Kidney (tissue), 14 donors: ENCODE data around the gene MRTFB. TPM values are rescaled to one million over a fixed set of nuclear protein-coding genes. Genes with fewer than 3 reads are reported as not detected.

Experiments
- DNase-seq, 5 donors: peaks; one replicate each; pipeline ENCODE4 v3.0.0-alpha.2; 2013 to 2020
- FAIRE-seq: peaks from 2 replicates; lab custom pipeline; 2012; peaks lifted over from hg19 to GRCh38; lab: Jason Lieb, UNC
- H3K27ac ChIP-seq, 2 donors: one replicate each; pipeline ENCODE4 v1.7.0; 2013; ENCODE audit warnings: low read depth in 2 of 2, low read length in 2 of 2, inconsistent platforms in 1 of 2
- H3K27me3 ChIP-seq: one replicate; pipeline ENCODE4 v1.7.1; 2013; ENCODE audit warnings: low read length, inconsistent platforms; ENCODE audit not compliant: control insufficient read depth, insufficient read depth
- H3K36me3 ChIP-seq, 3 donors: one replicate each; pipeline versions ENCODE4 v1.7.0 to v1.7.1; 2013; ENCODE audit warnings: low read length in 3 of 3, control low read depth in 1 of 3, inconsistent platforms in 1 of 3; ENCODE audit not compliant: insufficient read depth in 3 of 3, control insufficient read depth in 2 of 3
- H3K4me1 ChIP-seq, 3 donors: one replicate each; pipeline versions ENCODE4 v1.7.0 to v1.7.1; 2013; ENCODE audit warnings: low read length in 3 of 3, inconsistent platforms in 1 of 3, low read depth in 1 of 3; ENCODE audit not compliant: control insufficient read depth in 2 of 3, insufficient read depth in 2 of 3
- H3K4me3 ChIP-seq, 3 donors: one replicate each; pipeline versions ENCODE4 v1.7.0 to v1.8.1; 2013; ENCODE audit warnings: low read length in 3 of 3, control low read depth in 1 of 3, inconsistent platforms in 1 of 3
- H3K9ac ChIP-seq, 3 donors: one replicate each; pipeline versions ENCODE4 v1.7.0 to v1.7.1; 2013; ENCODE audit warnings: low read length in 3 of 3, control low read depth in 1 of 3, inconsistent platforms in 1 of 3
- H3K9me3 ChIP-seq, 3 donors: one replicate each; pipeline versions ENCODE4 v1.7.0 to v1.7.1; 2013; ENCODE audit warnings: low read length in 3 of 3, control low read depth in 1 of 3, inconsistent platforms in 1 of 3; ENCODE audit not compliant: control insufficient read depth in 2 of 3, insufficient read depth in 1 of 3
- intact Hi-C: fragments of 100-400 bp; cut with DNase I; formaldehyde crosslinking; loops from one replicate; pipeline ENCODE4 v1.11.1; 2022
- polyA plus RNA-seq: library from polyadenylated mRNA; stranded (reverse); fragments of 350-450 nt; fragmentation: Illumina TruSeq; extraction: RNeasy Lipid Tissue Mini Kit (QIAGEN cat#74804); gene quantifications from one replicate; pipeline ENCODE4 v1.2.3, GENCODE V29; 2014; ENCODE audit warnings: low read depth, low replicate concordance; ENCODE audit not compliant: insufficient read depth
- total RNA-seq: library from RNA; stranded (reverse); fragmentation: NEBNext Ultra II Directional; extraction: Animal tissue kit (Norgen Biotek cat#: 25700); gene quantifications from one replicate; pipeline ENCODE4 v1.2.1, GENCODE V29; 2021
- TF ChIP-seq, protein P1 (sequence below): IDR thresholded peaks from 3 replicates; pipeline ENCODE4 v1.5.1; 2012; ENCODE audit warnings: mild to moderate bottlenecking, moderate library complexity, borderline replicate concordance; ENCODE audit not compliant: insufficient read depth; ENCODE audit errors: extremely low read depth
- donor health status: control.
- donor health status: control.
- donor health status: control.
- donor health status: control.
- donor health status: control.
- donor health status: DM: yes; HTN: yes; CAD: no.
- donor health status: Normal renal cell carcinoma (clear cell type).

Gene MRTFB
- total and polyA plus RNA-seq, 2 donors from 2014 or later = 5.1 to 51.0 TPM

DNA sequence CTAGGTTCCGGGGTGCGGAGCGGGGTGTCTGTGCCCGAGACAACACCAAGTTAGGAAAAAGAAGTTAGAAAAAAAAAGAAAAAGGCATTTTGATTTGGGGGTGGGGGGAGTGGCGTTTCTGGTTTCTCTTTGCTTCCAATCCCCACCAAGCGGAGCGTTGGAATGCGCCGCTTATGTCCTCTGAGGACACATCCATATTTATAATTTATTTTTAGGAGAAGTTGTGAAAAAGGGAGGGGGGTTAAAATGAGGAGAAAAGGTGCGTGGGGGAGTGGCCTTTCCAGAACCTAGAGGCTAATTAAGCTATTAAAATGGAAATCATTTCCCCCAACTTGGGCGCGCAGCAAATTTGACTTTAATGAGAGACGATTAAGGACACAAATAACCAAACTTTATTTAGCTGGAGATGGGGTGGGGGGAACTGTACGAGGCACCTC lies 232.1 kb downstream of the MRTFB start:
- TF ChIP-seq, protein P1, sequence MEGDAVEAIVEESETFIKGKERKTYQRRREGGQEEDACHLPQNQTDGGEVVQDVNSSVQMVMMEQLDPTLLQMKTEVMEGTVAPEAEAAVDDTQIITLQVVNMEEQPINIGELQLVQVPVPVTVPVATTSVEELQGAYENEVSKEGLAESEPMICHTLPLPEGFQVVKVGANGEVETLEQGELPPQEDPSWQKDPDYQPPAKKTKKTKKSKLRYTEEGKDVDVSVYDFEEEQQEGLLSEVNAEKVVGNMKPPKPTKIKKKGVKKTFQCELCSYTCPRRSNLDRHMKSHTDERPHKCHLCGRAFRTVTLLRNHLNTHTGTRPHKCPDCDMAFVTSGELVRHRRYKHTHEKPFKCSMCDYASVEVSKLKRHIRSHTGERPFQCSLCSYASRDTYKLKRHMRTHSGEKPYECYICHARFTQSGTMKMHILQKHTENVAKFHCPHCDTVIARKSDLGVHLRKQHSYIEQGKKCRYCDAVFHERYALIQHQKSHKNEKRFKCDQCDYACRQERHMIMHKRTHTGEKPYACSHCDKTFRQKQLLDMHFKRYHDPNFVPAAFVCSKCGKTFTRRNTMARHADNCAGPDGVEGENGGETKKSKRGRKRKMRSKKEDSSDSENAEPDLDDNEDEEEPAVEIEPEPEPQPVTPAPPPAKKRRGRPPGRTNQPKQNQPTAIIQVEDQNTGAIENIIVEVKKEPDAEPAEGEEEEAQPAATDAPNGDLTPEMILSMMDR = no peak
- peak in 4 of 5 donors; percentile 19 to 69 (median 54) for DNase-seq

DNA sequence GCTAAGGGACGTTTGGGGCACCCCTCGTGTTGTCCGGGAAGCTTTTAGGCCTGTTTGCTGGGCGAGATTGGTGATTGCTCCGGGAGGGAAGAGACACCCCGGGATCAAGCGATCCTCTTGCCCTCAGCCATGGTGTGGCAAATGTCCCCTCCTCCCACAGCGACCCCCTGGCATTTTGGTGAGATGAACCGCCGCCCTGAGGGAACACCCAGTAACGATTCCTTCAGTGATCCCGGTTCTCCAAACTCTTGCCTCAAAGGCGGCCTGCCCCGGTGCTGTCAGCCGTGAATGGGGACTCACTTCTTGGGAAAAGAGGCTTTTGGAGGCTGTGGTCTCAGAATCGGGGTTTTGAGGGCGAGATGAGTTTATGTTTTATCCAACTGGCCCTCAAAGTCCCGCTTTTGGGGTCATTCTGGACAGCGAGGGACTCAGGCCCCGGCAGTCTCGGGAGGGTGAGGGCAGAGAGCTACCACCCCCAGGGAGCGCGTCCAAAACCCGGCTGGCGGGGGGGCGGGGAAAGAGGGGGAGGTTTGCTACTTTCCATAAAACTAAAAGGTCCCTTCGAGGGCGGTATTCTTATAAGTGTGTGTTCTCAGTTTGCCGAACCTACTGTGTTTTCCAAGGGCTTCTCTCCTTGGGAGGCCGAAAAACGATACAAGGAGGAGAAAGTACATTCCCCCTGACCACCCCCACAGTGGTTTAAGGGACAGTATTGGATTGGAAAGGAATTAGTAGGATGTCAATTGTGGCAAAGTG lies 232.7 kb downstream of the MRTFB start:
- intact Hi-C loops = loop anchor here (10.0 kb wide), 1 partner anchor 221 kb away; no protein-coding TSS in a partner anchor
- Histone ChIP-seq H3K27ac (no peak overlapping the region), H3K4me3 (peak overlapping the region; percentile 44 to 68 (median 45)), H3K9me3 (no peaks in the 10 kb centered on the region), H3K36me3 (no peaks in the 10 kb centered on the region), H3K4me1 (peaks cover 0 to 3% (median 0%) of the 10 kb centered on the region in 3 donors), H3K27me3 (no peaks in the 10 kb centered on the region), H3K9ac (peak overlapping the region in 1 of 3 donors; percentile 3)
- TF ChIP-seq, protein P1 = no peak
- DNase-seq (peak in 3 of 5 donors; percentile 22 to 42 (median 40)), FAIRE-seq (no peak)

More for the DNA sequence above, 232.1 kb downstream of the MRTFB start:
- Histone ChIP-seq H3K27me3 (no peaks in the 10 kb centered on the region), H3K27ac (no peak overlapping the region), H3K4me1 (peaks cover 0 to 3% (median 0%) of the 10 kb centered on the region in 3 donors), H3K36me3 (no peaks in the 10 kb centered on the region), H3K9ac (peak overlapping the region in 2 of 3 donors; percentile 3 to 16), H3K9me3 (no peaks in the 10 kb centered on the region), H3K4me3 (peak overlapping the region; percentile 44 to 68 (median 45))
- intact Hi-C loops = loop anchor here (10.0 kb wide), 1 partner anchor 222 kb away; no protein-coding TSS in a partner anchor
- no peak for FAIRE-seq

- Histone ChIP-seq H3K4me1 (peaks cover 0 to 3% (median 0%) of the 10 kb centered on the region in 3 donors), H3K4me3 (no peak overlapping the region), H3K27me3 (no peaks in the 10 kb centered on the region), H3K36me3 (no peaks in the 10 kb centered on the region), H3K27ac (no peak overlapping the region), H3K9me3 (no peaks in the 10 kb centered on the region), H3K9ac (no peak overlapping the region)
- FAIRE-seq = no peak
- TF ChIP-seq, protein P1 = no peak
- intact Hi-C loops = loop anchor here (10.0 kb wide), 1 partner anchor 220 kb away; no protein-coding TSS in a partner anchor
- peak in 1 of 5 donors; percentile 37 for DNase-seq
Measured at GRCh38 chr16:14304891-14305460, 233.9 kb downstream of the MRTFB start.
